Measurements from ENCODE around the gene PIGX.

GRCh38 chr3:196735751-196736150 lies 23.6 kb downstream of the PIGX start:
- TF ChIP-seq CTCF (conservative IDR thresholded peaks at IDR 0.05; ENCODE audit: low read depth, low read length), result no peak
- TF ChIP-seq NFE2L2 (IDR thresholded peaks at IDR 0.05; ENCODE audit: low read depth, low read length), result no peak
- TF ChIP-seq POLR2A (IDR thresholded peaks at IDR 0.05; ENCODE audit: low read depth, low read length), result no peak
- no peak for TF ChIP-seq CEBPB (IDR thresholded peaks at IDR 0.05; ENCODE audit: low read depth, low read length)
- TF ChIP-seq ELK1 (IDR thresholded peaks at IDR 0.05; ENCODE audit: borderline replicate concordance, low read depth, low read length), result no peak
- no peak for TF ChIP-seq MXI1 (IDR thresholded peaks at IDR 0.05; ENCODE audit: borderline replicate concordance, low read depth, low read length)
- no peak for TF ChIP-seq BHLHE40 (IDR thresholded peaks at IDR 0.05; ENCODE audit: low read depth, low read length)
